GM13976 (cell line): ENCODE measurements around the gene QPRT.
"Not testable (repeated sequence)": the region's sequence is repeated elsewhere in the genome, so short reads cannot be mapped to it uniquely, and the experiment has no call there.

Experiments
- DNase-seq: peaks from one replicate; pipeline ENCODE4 v3.0.0; 2012; ENCODE audit warnings: low spot score
- CTCF ChIP-seq: IDR thresholded peaks from 2 replicates; pipeline ENCODE4 v1.5.1; 2012; ENCODE audit warnings: borderline replicate concordance, mild to moderate bottlenecking; ENCODE audit not compliant: insufficient read depth; ENCODE audit errors: extremely low read depth, missing control alignments, control extremely low read depth
- in situ Hi-C: fragments of 300-500 bp; cut with MboI; formaldehyde crosslinking; loops from one replicate; pipeline ENCODE4 v1.12.0; 2022; ENCODE audit warnings: low sequenced_read_pairs, mixed read lengths, inconsistent platforms; ENCODE audit not compliant: unreplicated experiment

QPRT gene

GRCh38 chr16:29663016-29663806 lies 15.8 kb upstream of the QPRT start, which contains the start of gene SPN:
Gene SPN (plus strand): TSS chr16:29663247. CDS start chr16:29663729, 482 bp downstream.
- peak; percentile 89 for DNase-seq
- in situ Hi-C loops = no loop called here
- no peak for TF ChIP-seq CTCF

GRCh38 chr16:29663807-29664090 lies 15.2 kb upstream of the QPRT start:
- DNase-seq = no peak
- in situ Hi-C loops = no loop called here
- TF ChIP-seq CTCF = no peak

- in situ Hi-C loops = no loop called here
- TF ChIP-seq CTCF = no peak
- peak; percentile 56 for DNase-seq
Observed at GRCh38 chr16:29664091-29664921, 14.7 kb upstream of the QPRT start.

- no peak for TF ChIP-seq CTCF
- no peak for DNase-seq
- in situ Hi-C loops = no loop called here
Observed at GRCh38 chr16:29665294-29666077, 13.5 kb upstream of the QPRT start.

GRCh38 chr16:29667322-29667610 lies 11.7 kb upstream of the QPRT start:
- DNase-seq, in situ Hi-C loops: not testable (repeated sequence)

GRCh38 chr16:29667755-29668154 lies 11.2 kb upstream of the QPRT start:
- DNase-seq = no peak
- no peak for TF ChIP-seq CTCF
- in situ Hi-C loops = no loop called here

- DNase-seq = no peak
- in situ Hi-C loops = no loop called here
- no peak for TF ChIP-seq CTCF
Observed at GRCh38 chr16:29668267-29668666, 10.7 kb upstream of the QPRT start.
